Fibroblast of the aortic adventitia (primary cell): ENCODE results near the gene FERMT2. TPM values are rescaled to one million over a fixed set of nuclear protein-coding genes. Genes with fewer than 3 reads are reported as not detected.
"Not testable (repeated sequence)": the region's sequence is repeated elsewhere in the genome, so short reads cannot be mapped to it uniquely, and the experiment has no call there.

Source experiments
- DNase-seq: peaks from one replicate; pipeline ENCODE4 v3.0.0-alpha.2; 2010; ENCODE audit warnings: low read depth
- H3K4me3 ChIP-seq: 2 replicates; pipeline ENCODE4 v1.5.1; 2011; ENCODE audit warnings: low read depth, mild to moderate bottlenecking, control low read depth, low read length, moderate library complexity
- total RNA-seq: library from RNA; depleted of rRNA; stranded (reverse); fragments of >200 nt; gene quantifications from 2 replicates; pipeline ENCODE4 v1.2.3, GENCODE V29; 2012; ENCODE audit warnings: low replicate concordance
- TF ChIP-seq, protein P1 (sequence below): IDR thresholded peaks from 2 replicates; pipeline ENCODE4 v1.5.1; 2011; ENCODE audit warnings: mild to moderate bottlenecking, low read length, control low read depth, inconsistent platforms; ENCODE audit not compliant: insufficient read depth

Gene FERMT2
- total RNA-seq, 1 donor, result 162 TPM

GRCh38 chr14:52934762-52935161, 16.1 kb downstream of the FERMT2 start:
- no peak overlapping the region for H3K4me3 ChIP-seq
- TF ChIP-seq, protein P1, sequence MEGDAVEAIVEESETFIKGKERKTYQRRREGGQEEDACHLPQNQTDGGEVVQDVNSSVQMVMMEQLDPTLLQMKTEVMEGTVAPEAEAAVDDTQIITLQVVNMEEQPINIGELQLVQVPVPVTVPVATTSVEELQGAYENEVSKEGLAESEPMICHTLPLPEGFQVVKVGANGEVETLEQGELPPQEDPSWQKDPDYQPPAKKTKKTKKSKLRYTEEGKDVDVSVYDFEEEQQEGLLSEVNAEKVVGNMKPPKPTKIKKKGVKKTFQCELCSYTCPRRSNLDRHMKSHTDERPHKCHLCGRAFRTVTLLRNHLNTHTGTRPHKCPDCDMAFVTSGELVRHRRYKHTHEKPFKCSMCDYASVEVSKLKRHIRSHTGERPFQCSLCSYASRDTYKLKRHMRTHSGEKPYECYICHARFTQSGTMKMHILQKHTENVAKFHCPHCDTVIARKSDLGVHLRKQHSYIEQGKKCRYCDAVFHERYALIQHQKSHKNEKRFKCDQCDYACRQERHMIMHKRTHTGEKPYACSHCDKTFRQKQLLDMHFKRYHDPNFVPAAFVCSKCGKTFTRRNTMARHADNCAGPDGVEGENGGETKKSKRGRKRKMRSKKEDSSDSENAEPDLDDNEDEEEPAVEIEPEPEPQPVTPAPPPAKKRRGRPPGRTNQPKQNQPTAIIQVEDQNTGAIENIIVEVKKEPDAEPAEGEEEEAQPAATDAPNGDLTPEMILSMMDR, result no peak
- no peak for DNase-seq

DNA sequence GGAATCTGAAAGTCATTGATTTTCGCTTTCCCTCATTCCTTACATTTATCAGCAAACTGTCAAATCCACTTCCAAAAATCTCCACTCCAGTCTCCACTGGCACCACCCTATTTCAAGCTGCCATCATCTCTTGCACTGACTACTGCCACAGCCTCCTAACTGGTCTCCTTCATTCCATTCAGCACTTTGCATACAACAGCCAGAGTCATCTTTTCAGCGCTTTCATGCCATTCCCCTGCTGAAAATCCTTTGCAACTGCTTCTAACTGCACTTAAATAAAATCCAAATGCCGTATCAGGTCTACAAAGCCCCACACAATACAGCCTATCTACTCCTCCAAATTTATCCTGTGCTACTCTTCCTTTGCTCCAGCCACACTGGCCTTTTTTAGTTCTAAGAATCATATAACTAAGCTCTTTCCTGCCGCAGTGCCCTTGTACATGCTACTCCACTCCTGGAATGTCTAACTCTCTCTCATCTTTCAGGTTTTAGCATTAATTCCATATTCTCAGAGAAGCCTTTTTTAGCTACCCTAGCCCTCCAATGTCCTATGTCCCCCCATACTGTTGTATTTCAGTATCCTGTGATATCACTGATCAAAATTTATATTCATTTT, 21.6 kb downstream of the FERMT2 start:
- no peak overlapping the region for H3K4me3 ChIP-seq
- TF ChIP-seq, protein P1, result no peak

GRCh38 chr14:52926953-52927352, 23.9 kb downstream of the FERMT2 start:
- no peak overlapping the region for H3K4me3 ChIP-seq
- TF ChIP-seq, protein P1, result no peak
- peak; percentile 70 for DNase-seq

More for the DNA sequence above, 21.6 kb downstream of the FERMT2 start:
- DNase-seq, result no peak

GRCh38 chr14:52923902-52924575, 26.8 kb downstream of the FERMT2 start:
- no peak overlapping the region for H3K4me3 ChIP-seq
- no peak for DNase-seq
- TF ChIP-seq, protein P1, result no peak

- TF ChIP-seq, protein P1, result no peak
- DNase-seq, result peak; percentile 62
- H3K4me3 ChIP-seq, result no peak overlapping the region
Measured at GRCh38 chr14:52922656-52923055, 28.2 kb downstream of the FERMT2 start.

DNA sequence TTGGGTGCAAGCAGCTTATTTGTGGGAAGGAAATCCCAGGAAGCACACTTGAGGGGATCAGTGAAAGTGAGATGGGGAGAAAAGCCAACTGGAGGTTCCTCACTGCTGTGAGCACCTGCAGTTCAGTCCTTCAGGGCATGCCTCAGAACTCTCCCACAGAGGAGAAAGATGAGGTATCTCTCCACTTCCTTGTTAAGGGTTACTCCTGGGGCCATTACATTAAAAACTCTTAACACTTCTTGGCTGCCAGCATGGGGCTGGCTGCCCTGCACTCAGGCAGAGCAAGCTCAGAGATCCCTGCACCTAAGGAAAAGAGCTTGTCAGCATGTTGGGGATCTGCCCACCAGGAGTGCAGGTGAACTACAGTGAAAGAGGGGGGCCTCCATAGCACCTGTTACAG, 28.8 kb downstream of the FERMT2 start:
- DNase-seq, result no peak

GRCh38 chr14:52920411-52920810, 30.4 kb downstream of the FERMT2 start:
- DNase-seq, H3K4me3 ChIP-seq: not testable (repeated sequence)

More for the DNA sequence above, 28.8 kb downstream of the FERMT2 start:
- H3K4me3 ChIP-seq, result no peak overlapping the region
- TF ChIP-seq, protein P1, result no peak
